ENCODE measurements around the gene SCN1B.

Gene SCN1B

GRCh38 chr19:35079826-35080225, 49.6 kb downstream of the SCN1B start:
- DNase-seq, result no peak

GRCh38 chr19:35080613-35081170, 50.4 kb downstream of the SCN1B start:
- no peak for DNase-seq

DNA sequence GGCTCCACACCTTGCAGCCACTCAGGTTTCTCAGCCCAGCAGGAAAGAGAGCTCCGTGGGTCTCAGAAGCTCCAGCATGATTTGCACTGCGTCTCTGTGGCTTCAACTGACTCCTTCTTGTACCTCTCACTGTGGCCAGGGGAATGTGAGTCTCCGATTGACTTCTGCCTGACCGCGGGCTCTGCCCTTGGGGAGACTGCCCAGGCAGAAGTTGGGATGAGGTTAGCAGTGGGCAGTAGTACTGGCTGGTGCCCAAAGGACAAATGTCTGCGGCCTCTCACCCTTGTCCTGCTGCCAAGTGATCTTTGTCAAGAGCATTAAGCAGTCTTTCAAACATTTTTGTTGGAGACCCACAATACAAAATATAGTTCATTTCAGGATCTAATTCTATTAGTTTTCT, 50.9 kb downstream of the SCN1B start:
- no peak for DNase-seq

GRCh38 chr19:35083691-35084508, 53.6 kb downstream of the SCN1B start:
- DNase-seq, result no peak

GRCh38 chr19:35084509-35084762, 54.2 kb downstream of the SCN1B start:
- no peak for DNase-seq

- DNase-seq, result no peak
Measured at GRCh38 chr19:35085947-35086346, 55.7 kb downstream of the SCN1B start.

- DNase-seq, result no peak
Measured at GRCh38 chr19:35086455-35086854, 56.2 kb downstream of the SCN1B start.

- no peak for DNase-seq
Measured at GRCh38 chr19:35087393-35087792, 57.1 kb downstream of the SCN1B start.

DNA sequence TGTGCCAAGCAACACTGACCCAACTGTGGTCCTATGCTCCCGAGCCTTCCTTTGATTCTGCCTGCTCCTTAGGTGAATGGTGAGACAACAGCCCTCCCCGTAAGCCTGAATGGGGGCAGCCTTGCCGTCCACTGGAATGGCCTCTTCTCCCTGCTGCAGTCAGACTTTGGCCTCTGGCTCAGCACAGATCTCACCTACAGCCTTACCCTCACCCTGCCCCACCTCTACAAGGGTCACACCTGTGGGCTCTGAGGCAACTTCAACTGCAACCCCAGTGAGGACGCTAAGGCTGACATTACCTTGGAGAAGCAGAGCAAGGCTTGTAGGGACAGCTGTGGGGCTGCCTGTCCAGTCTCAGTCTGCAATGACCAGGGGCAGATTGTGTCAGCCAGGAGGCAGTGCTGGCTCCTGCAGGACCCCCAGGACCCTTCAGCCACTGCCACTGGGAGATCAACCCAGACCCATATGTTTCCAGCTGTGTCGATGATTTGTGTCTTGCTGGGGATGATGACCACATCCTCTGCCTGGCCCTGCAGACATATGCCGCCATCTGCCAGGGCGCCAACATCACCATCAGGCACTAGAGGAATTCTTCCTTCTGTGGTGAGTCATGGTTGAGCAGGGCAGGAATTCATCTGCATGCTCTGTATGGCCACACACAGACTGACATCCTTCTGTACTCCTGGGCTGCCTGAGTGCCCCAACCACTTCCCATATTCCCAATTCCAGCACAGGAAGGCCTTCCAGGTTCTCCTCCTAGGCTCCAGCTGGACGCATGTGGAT, 58.1 kb downstream of the SCN1B start:
- no peak for DNase-seq

DNA sequence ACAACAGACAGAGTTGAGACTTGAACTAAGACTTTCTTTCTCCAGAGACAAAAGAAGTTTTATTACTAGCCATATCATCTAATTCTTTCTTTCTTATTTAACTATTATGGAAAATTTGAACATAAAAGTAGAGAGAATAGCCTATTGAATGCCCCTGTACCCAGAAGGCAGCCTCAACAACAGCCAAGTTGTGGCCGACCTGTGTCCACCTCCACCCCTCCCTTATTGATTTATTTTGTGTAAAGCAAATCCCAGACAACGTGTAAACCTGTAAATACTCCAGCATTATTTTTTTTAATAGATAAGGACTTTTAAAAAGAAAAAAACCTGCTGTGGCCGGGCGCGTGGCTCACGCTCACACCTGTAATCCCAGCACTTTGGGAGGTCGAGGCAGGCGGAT, 59.3 kb downstream of the SCN1B start:
- DNase-seq, result no peak

Measured in activated CD4-positive, alpha-beta T cell treated with anti-CD3 and anti-CD28 coated beads, Interleukin-2, amount 50 U/mL, for 4 hours (primary cell).